GM10266 (cell line): ENCODE results near the gene CFAP20DC.

Experiments used
- DNase-seq: peaks from one replicate; pipeline ENCODE4 v3.0.0; 2012; ENCODE audit errors: extremely low spot score
- CTCF ChIP-seq: IDR thresholded peaks from 2 replicates; pipeline ENCODE4 v1.5.1; 2012; ENCODE audit warnings: mild to moderate bottlenecking, low read depth; ENCODE audit not compliant: control insufficient read depth, insufficient read depth; ENCODE audit errors: missing control alignments

Gene CFAP20DC

GRCh38 chr3:59082106-59082505 is 32.3 kb upstream of the CFAP20DC start:
- no peak for DNase-seq
- TF ChIP-seq CTCF: no peak

- TF ChIP-seq CTCF: no peak
- DNase-seq: no peak
Measured at GRCh38 chr3:59081071-59081470, 31.2 kb upstream of the CFAP20DC start.

GRCh38 chr3:59079962-59080361 is 30.1 kb upstream of the CFAP20DC start:
- no peak for TF ChIP-seq CTCF
- DNase-seq: no peak

GRCh38 chr3:59074764-59075163 is 24.9 kb upstream of the CFAP20DC start:
- DNase-seq: no peak
- no peak for TF ChIP-seq CTCF

- DNase-seq: no peak
- TF ChIP-seq CTCF: no peak
Measured at GRCh38 chr3:59072681-59073080, 22.9 kb upstream of the CFAP20DC start.

- TF ChIP-seq CTCF: no peak
- no peak for DNase-seq
Measured at GRCh38 chr3:59069838-59070237, 20.0 kb upstream of the CFAP20DC start.

GRCh38 chr3:59065240-59065639 is 15.4 kb upstream of the CFAP20DC start:
- no peak for DNase-seq
- no peak for TF ChIP-seq CTCF

GRCh38 chr3:59064728-59065127 is 14.9 kb upstream of the CFAP20DC start:
- no peak for DNase-seq
- no peak for TF ChIP-seq CTCF
